HepG2 (cell line): Measurements from ENCODE around the gene NFE2L1. TPM values are rescaled to one million over a fixed set of nuclear protein-coding genes. Genes with fewer than 3 reads are reported as not detected.

Experiments
- ATF3 ChIP-seq: sonication (generic); formaldehyde crosslinking; IDR thresholded peaks from 2 replicates; pipeline ENCODE4 v1.4.0; 2020; ENCODE audit warnings: missing genetic modification reagents
- CENPX ChIP-seq: sonication (generic); formaldehyde crosslinking; IDR thresholded peaks from 2 replicates; pipeline ENCODE4 v1.9.0; 2021; ENCODE audit warnings: mild to moderate bottlenecking, missing genetic modification reagents, moderate library complexity
- HDAC2 ChIP-seq: sonication (generic); formaldehyde crosslinking; IDR thresholded peaks from 2 replicates; pipeline ENCODE4 v1.4.0; 2020; ENCODE audit warnings: missing genetic modification reagents
- HNRNPK ChIP-seq: fragments of 200-400 bp; formaldehyde crosslinking; IDR thresholded peaks from 2 replicates; pipeline ENCODE4 v1.6.1; 2018; ENCODE audit warnings: low read length, low read depth, moderate library complexity, mild to moderate bottlenecking; ENCODE audit not compliant: poor library complexity, severe bottlenecking
- HOXA9 ChIP-seq: sonication (generic); formaldehyde crosslinking; IDR thresholded peaks from 2 replicates; pipeline ENCODE4 v1.8.1; 2022; ENCODE audit warnings: missing genetic modification reagents, mild to moderate bottlenecking, moderate library complexity, borderline replicate concordance
- ISX ChIP-seq: sonication (generic); formaldehyde crosslinking; conservative IDR thresholded peaks from 2 replicates; pipeline ENCODE4 v1.5.0; 2020; ENCODE audit warnings: missing genetic modification reagents
- MIER2 ChIP-seq: IDR thresholded peaks from 2 replicates; pipeline ENCODE4 v1.6.1; 2016; ENCODE audit warnings: missing biosample characterization, missing genetic modification reagents
- SIN3A ChIP-seq: IDR thresholded peaks from 2 replicates; pipeline ENCODE4 v1.6.1; 2011; ENCODE audit warnings: low read depth, mild to moderate bottlenecking, control low read depth, low read length, borderline replicate concordance
- SMAD1 ChIP-seq: sonication (generic); formaldehyde crosslinking; IDR thresholded peaks from 2 replicates; pipeline ENCODE4 v1.4.0; 2020; ENCODE audit warnings: missing genetic modification reagents, low read depth, mild to moderate bottlenecking, borderline replicate concordance
- TCF7 ChIP-seq: sonication (generic); IDR thresholded peaks from 2 replicates; pipeline ENCODE4 v1.6.1; 2016; ENCODE audit warnings: antibody characterized with exemption, low read depth
- THAP8 ChIP-seq: sonication (generic); formaldehyde crosslinking; IDR thresholded peaks from 2 replicates; pipeline ENCODE4 v1.5.1; 2020; ENCODE audit warnings: missing genetic modification reagents, mild to moderate bottlenecking, borderline replicate concordance
- ZBTB43 ChIP-seq: sonication (generic); formaldehyde crosslinking; conservative IDR thresholded peaks from 2 replicates; pipeline ENCODE4 v1.4.0; 2020; ENCODE audit warnings: missing genetic modification reagents
- ZFYVE20 ChIP-seq: sonication (generic); formaldehyde crosslinking; IDR thresholded peaks from 2 replicates; pipeline ENCODE4 v1.8.0; 2023; ENCODE audit warnings: low read depth, mild to moderate bottlenecking, moderate library complexity, missing genetic modification reagents, borderline replicate concordance
- ZNF12 ChIP-seq: sonication (generic); formaldehyde crosslinking; IDR thresholded peaks from 2 replicates; pipeline ENCODE4 v1.5.0; 2020; ENCODE audit warnings: missing genetic modification reagents
- ZNF572 ChIP-seq: sonication (generic); formaldehyde crosslinking; IDR thresholded peaks from 2 replicates; pipeline ENCODE4 v1.5.1; 2020; ENCODE audit warnings: mild to moderate bottlenecking, missing genetic modification reagents
- ZNF616 ChIP-seq: sonication (generic); formaldehyde crosslinking; IDR thresholded peaks from 2 replicates; pipeline ENCODE4 v1.5.0; 2020; ENCODE audit warnings: low read depth, mild to moderate bottlenecking, missing genetic modification reagents
- ZNF740 ChIP-seq: sonication (generic); formaldehyde crosslinking; IDR thresholded peaks from 2 replicates; pipeline ENCODE4 v1.4.0; 2020; ENCODE audit warnings: missing genetic modification reagents
- ZNF770 ChIP-seq: sonication (generic); formaldehyde crosslinking; IDR thresholded peaks from 2 replicates; pipeline ENCODE4 v1.5.0; 2020; ENCODE audit warnings: mild to moderate bottlenecking, missing genetic modification reagents
- ZSCAN20 ChIP-seq: sonication (generic); formaldehyde crosslinking; IDR thresholded peaks from 2 replicates; pipeline ENCODE4 v1.4.0; 2020; ENCODE audit warnings: missing genetic modification reagents, mild to moderate bottlenecking, borderline replicate concordance
- polyA plus RNA-seq, 8 experiments: library from polyadenylated mRNA; depleted of rRNA in 3 of 8; stranded (reverse) in 7 of 8; unstranded in 1 of 8; fragments of >200 nt; fragmentation: Illumina TruSeq in 4 of 8; extraction: Trizol in 4 of 8; gene quantifications; 2 replicates each; pipeline versions ENCODE4 v1.2.1 to v1.2.3, GENCODE V29; 2011 to 2016; ENCODE audit warnings: low read depth in 4 of 8, missing spikeins in 1 of 8, mixed read lengths in 1 of 8; ENCODE audit not compliant: insufficient read depth in 1 of 8
- total RNA-seq, 5 experiments: library from RNA; depleted of rRNA; stranded (reverse); fragments of >200 nt; fragmentation: Illumina TruSeq; extraction: Trizol; gene quantifications; 2 replicates each; pipeline ENCODE4 v1.2.3, GENCODE V29; 2016; ENCODE audit warnings: low read depth in 1 of 5
- TF ChIP-seq, protein P1 (sequence below): sonication (generic); formaldehyde crosslinking; IDR thresholded peaks from 2 replicates; pipeline ENCODE4 v1.5.0; 2020; ENCODE audit warnings: mild to moderate bottlenecking, missing genetic modification reagents

NFE2L1 gene
- total and polyA plus RNA-seq, 2 of the 13 experiments (the other 11 are each of a cell fraction or from before 2014, with no cell fraction given): 67.0 to 234 TPM

GRCh38 chr17:48037036-48037837, 10.9 kb upstream of the NFE2L1 start, which contains the start of gene COPZ2 (continued):
- TF ChIP-seq, protein P1, sequence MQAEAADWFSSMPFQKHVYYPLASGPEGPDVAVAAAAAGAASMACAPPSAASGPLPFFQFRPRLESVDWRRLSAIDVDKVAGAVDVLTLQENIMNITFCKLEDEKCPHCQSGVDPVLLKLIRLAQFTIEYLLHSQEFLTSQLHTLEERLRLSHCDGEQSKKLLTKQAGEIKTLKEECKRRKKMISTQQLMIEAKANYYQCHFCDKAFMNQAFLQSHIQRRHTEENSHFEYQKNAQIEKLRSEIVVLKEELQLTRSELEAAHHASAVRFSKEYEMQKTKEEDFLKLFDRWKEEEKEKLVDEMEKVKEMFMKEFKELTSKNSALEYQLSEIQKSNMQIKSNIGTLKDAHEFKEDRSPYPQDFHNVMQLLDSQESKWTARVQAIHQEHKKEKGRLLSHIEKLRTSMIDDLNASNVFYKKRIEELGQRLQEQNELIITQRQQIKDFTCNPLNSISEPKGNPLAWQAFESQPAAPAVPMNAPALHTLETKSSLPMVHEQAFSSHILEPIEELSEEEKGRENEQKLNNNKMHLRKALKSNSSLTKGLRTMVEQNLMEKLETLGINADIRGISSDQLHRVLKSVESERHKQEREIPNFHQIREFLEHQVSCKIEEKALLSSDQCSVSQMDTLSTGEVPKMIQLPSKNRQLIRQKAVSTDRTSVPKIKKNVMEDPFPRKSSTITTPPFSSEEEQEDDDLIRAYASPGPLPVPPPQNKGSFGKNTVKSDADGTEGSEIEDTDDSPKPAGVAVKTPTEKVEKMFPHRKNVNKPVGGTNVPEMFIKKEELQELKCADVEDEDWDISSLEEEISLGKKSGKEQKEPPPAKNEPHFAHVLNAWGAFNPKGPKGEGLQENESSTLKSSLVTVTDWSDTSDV: no peak
- TF ChIP-seq SMAD1 (CRISPR knock-in tag) (peak; percentile 95; the same call in 1 of the 2 replicates), ATF3 (CRISPR knock-in tag) (no peak), CENPX (CRISPR knock-in tag) (no peak), ZSCAN20 (CRISPR knock-in tag) (no peak), HNRNPK (peak; percentile 11), ZNF740 (CRISPR knock-in tag) (no peak), SIN3A (peak; percentile 36; the same call in 1 of the 2 replicates), ZNF12 (CRISPR knock-in tag) (no peak), HOXA9 (CRISPR knock-in tag) (no peak), HDAC2 (CRISPR knock-in tag) (peak; percentile 63; the same call in 1 of the 2 replicates), ZNF572 (CRISPR knock-in tag) (no peak), ZBTB43 (CRISPR knock-in tag) (peak; percentile 27; the same call in 1 of the 2 replicates), ISX (no peak), THAP8 (CRISPR knock-in tag) (no peak), MIER2 (peak; percentile 28; the same call in 1 of the 2 replicates), ZNF616 (no peak), TCF7 (no peak), ZFYVE20 (no peak), ZNF770 (0 out of 2 replicates have a peak, but pooled peaks have one; percentile 33)
